NCI-H1694 (cell line): ENCODE data around the gene ZRANB3.
"Not testable (repeated sequence)": the region's sequence is repeated elsewhere in the genome, so short reads cannot be mapped to it uniquely, and the experiment has no call there.

Experiments used
- DNase-seq: peaks from one replicate; lab custom pipeline; 2025; lab: John Stamatoyannopoulos, UW

The ZRANB3 gene

GRCh38 chr2:135490376-135490775 lies 40.6 kb downstream of the ZRANB3 start:
- no peak for DNase-seq

DNA sequence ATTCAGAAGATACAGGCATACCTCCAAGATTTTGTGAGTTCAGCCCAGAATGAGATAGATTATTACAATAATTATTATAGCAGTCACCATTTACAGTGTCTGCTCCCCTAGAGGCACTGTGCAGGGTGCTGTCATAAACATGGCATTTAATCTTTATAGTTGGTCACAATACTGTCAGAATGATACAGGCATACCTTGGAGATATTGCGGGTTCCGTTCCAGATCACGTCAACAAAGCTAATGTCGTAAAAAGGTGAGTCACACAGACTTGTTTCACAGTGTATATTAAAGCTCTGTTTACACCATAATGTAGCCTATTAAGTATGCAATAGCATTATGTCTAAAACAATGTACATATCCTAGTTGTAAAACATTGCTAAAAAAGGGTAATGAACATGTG lies 45.6 kb downstream of the ZRANB3 start:
- DNase-seq: no peak

GRCh38 chr2:135475128-135475527 lies 55.9 kb downstream of the ZRANB3 start:
- no peak for DNase-seq

DNA sequence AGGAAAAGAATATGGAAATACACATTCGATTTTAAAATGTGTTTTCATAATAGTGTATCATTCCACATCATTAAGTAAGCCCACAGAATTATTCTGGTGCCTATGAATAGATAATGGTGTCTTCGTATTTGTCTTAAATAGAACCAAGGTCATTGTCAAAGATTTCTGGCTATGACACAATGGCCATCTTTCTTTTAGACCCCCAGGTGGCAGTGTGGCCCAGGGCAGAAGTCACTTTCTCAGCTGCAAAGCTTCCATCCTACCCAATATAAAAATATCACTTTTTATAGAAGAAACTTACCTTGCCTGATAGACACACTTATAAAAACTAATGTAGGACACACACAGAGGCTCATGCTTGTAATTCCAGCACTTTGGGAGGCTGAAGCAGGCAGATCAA lies 57.5 kb downstream of the ZRANB3 start:
- peak; percentile 5 for DNase-seq

DNA sequence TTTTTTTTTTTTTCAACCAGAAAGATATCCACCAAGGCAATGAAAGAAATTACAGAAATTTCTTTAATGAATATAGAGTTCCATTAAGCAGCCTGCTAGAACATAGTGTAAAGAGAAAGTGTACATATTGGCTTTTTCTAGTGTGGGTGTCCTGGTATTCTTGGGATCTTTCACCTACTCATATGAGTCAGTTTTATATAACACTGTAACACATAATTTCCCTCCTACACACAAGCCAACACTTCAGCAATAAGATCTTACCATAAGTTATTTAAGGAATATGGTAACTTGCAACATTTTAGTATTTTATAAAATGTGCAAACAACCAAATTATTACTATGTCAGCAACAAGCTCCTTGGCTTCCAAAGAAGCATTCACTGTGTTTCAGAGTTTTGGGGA lies 59.9 kb downstream of the ZRANB3 start:
- DNase-seq: no peak

GRCh38 chr2:135457279-135457678 lies 73.7 kb downstream of the ZRANB3 start:
- no peak for DNase-seq

DNA sequence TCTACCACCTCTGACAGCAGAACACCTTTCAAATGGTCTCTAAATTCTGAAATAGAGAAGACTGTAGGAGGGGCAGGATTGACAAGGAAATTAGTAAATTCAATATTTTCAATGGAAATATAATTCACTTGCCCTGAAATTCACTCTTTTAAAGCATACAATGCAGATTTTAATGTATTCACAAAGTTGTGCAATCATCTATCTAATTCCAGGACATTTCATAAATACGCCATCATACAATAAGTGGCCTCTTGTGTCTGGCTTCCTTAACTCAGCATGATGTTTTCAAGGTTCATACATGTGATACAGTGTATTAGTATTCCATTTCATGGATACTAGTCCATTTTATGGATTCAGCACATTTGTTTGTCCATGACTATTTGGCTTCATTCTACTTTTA lies 74.2 kb downstream of the ZRANB3 start:
- no peak for DNase-seq

GRCh38 chr2:135456431-135456830 lies 74.6 kb downstream of the ZRANB3 start:
- no peak for DNase-seq

DNA sequence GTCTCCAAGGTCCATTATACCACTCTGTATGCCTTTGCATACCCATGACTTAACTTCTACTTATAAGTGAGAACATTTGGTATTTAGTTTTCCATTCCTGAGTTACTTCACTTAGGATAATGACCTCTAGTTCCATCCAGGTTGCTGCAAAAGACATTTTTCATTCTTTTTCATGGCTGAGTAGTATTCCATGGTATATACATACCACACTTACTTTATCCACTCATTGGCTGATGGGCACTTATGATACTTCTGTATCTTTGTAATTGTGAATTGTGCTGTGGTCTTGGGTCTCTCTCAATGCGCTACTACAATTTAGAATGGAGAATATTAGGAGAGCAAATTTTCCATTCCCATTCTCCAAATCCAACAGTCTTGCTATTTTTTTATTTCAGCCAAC lies 76.4 kb downstream of the ZRANB3 start:
- DNase-seq: no peak

DNA sequence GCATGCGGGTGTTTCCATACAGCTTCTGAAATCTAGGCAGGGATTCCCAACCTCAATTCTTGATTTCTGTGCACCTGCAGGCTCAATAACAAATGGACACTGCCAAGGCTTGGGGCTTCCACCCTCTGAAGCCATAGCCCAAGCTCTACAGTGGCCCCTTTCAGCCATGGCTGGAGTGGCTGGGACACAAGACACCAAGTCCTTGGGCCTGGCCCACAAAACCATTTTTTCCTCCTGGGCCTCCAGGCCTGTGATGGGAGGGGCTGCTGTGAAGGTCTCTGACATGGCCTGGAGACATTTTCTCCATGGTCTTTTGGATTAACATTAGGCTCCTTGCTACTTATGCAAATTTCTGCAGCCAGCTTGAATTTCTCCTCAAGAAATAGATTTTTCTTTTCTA lies 78.0 kb downstream of the ZRANB3 start:
- not testable (repeated sequence) for DNase-seq

GRCh38 chr2:135451966-135452365 lies 79.1 kb downstream of the ZRANB3 start:
- no peak for DNase-seq

DNA sequence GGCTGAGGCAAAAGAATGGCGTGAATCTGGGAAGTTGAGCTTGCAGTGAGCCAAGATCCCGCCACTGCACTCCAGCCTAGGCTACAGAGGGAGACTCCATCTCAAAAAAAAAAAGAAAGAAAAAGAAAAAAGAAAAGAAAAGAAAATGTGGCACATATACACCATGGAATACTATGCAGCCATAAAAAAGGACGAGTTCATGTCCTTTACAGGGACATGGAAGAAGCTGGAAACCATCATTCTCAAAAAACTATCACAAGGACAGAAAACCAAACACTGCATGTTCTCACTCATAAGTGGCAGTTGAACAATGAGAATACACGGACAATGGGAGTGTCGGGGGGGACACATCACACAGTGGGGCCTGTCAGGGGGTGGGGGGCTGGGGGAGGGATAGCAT lies 88.0 kb downstream of the ZRANB3 start:
- not testable (repeated sequence) for DNase-seq

DNA sequence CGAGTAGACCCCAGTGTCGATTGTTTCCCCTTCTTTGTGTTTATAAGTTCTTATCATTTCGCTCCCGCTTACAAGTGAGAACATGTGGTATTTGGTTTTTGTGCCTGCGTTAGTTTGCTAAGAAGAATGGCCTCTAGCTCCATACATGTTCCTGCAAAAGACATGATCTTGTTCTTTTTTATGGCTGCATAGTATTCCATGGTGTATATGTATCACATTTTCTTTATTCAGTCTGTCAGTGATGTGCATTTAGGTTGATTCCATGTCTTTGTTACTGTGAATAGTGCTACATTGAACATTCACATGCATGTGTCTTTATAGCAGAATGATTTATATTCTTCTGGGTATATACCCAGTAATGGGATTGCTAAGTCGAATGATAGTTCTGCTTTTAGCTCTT lies 95.9 kb downstream of the ZRANB3 start:
- not testable (repeated sequence) for DNase-seq

DNA sequence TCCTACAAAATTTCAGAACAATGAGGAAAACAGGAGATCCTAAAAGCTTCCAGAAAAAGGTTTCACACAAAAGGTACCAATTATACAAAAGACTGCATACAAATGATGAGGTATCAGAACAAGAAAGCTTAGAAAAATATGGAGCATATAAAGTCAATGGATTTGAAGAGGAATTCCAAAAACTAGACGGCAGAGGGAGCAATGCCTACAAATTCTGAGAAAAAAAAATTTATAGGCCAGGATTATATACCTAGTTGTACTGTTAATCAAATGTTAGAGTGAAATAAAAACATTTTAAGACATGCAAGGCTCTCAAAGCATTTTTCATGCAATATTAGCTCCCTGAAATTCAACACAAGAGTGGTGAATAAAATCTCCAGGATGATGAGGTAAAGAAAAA lies 106.2 kb downstream of the ZRANB3 start:
- DNase-seq: no peak

- DNase-seq: no peak
Observed at GRCh38 chr2:135422898-135423297, 108.1 kb downstream of the ZRANB3 start.

DNA sequence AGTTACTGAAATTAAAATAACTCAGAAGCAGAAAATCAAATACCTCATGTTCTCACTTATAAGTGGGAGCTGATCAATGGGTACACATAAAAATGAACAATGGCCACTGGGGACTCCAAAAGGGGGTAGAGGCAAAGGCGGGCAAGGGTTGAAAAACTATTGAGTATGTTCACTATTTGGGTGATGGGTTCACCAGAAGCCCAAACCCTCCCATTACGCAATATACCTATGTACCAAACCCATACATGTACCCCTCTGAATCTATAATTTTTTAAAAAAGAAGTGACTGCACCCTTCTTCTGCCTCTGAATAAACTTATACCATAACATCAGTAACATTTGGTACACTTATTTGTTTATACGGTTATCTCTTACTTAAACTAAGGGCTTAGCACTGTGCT lies 119.4 kb downstream of the ZRANB3 start:
- DNase-seq: no peak

- DNase-seq: no peak
Observed at GRCh38 chr2:135409436-135409835, 121.6 kb downstream of the ZRANB3 start.

- not testable (repeated sequence) for DNase-seq
Observed at GRCh38 chr2:135396259-135396658, 134.8 kb downstream of the ZRANB3 start.

DNA sequence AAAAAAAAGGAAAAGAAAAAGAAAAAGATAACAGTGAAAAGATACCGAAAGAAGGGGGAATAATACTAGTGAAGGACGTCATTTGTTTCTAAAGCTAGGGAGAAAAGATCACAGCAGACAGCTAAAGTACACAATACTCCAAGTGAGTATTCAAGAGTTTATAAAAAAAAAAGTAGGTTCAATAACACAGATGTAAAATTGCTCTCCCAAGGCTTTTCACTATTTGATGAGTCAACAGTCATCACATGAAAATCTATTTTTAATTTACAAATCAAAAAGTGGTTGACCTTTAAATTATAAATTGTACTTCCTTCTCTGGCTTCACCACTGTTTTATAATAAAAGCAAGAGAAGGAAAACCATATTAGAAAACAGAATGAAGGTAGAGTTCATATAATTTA lies 144.0 kb downstream of the ZRANB3 start:
- DNase-seq: no peak

DNA sequence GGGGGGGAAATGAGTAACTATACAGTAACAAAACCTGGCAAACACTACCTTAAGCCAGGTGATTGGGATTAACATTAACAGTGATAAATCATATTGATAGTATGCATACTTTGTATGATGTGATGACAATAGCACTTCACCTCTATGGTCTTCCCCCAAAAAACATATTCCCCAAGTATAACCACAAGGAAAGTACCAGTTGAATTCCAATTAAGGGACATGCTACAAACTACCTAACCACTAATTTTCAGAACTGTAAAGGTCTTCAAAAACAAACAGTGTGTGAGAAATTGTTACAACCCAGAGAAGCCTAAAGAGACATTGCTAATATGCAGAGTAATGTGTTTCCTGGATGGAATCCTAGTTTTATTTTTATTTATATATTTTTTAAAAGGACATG lies 152.4 kb downstream of the ZRANB3 start:
- DNase-seq: no peak

GRCh38 chr2:135373702-135374101 lies 157.3 kb downstream of the ZRANB3 start:
- DNase-seq: no peak

GRCh38 chr2:135349941-135350340 lies 181.1 kb downstream of the ZRANB3 start:
- DNase-seq: no peak

- DNase-seq: not testable (repeated sequence)
Observed at GRCh38 chr2:135348096-135348704, 182.8 kb downstream of the ZRANB3 start.

- DNase-seq: no peak
Observed at GRCh38 chr2:135337071-135337470, 193.9 kb downstream of the ZRANB3 start.

GRCh38 chr2:135335256-135335655 lies 195.8 kb downstream of the ZRANB3 start:
- DNase-seq: no peak
